ENCODE results near the gene WDR90.

DNA sequence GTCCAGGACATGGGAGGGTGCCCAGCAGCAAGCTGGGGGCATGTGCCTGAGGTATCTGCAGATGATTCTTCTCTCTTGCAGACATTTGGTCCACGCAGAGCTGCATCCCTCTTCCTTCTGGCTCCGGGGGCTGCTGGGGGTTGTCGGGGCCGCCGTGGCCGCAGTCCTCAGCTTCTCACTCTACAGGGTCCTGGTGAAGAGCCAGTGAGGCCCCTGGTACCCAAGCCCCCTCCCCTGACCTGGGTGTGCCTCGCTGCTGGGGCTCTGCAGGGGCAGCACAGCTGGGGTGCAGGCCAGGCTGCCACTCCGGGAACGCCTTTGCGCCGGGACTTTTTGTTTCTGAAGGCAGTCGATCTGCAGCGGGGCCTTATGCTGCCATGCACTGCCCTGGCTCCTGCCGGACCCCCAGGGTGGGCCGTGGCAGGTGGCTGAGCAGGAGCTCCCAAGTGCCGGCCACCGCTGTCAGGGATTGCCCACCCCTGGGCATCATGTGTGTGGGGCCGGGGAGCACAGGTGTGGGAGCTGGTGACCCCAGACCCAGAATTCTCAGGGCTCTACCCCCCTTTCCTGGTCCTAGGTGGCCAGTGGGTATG is 24.3 kb downstream of the WDR90 start:
- no peak for TF ChIP-seq POLR2A (IDR thresholded peaks at IDR 0.05)
- TF ChIP-seq, protein P1, sequence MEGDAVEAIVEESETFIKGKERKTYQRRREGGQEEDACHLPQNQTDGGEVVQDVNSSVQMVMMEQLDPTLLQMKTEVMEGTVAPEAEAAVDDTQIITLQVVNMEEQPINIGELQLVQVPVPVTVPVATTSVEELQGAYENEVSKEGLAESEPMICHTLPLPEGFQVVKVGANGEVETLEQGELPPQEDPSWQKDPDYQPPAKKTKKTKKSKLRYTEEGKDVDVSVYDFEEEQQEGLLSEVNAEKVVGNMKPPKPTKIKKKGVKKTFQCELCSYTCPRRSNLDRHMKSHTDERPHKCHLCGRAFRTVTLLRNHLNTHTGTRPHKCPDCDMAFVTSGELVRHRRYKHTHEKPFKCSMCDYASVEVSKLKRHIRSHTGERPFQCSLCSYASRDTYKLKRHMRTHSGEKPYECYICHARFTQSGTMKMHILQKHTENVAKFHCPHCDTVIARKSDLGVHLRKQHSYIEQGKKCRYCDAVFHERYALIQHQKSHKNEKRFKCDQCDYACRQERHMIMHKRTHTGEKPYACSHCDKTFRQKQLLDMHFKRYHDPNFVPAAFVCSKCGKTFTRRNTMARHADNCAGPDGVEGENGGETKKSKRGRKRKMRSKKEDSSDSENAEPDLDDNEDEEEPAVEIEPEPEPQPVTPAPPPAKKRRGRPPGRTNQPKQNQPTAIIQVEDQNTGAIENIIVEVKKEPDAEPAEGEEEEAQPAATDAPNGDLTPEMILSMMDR (IDR thresholded peaks at IDR 0.05) = no peak
